ENCODE results near the gene IER5. TPM values are rescaled to one million over a fixed set of nuclear protein-coding genes. Genes with fewer than 3 reads are reported as not detected.

Gene IER5
- total and polyA plus RNA-seq, 2 of the 13 experiments (the other 11 are each of a cell fraction or from before 2014, with no cell fraction given), result 2.5 to 3.5 TPM

DNA sequence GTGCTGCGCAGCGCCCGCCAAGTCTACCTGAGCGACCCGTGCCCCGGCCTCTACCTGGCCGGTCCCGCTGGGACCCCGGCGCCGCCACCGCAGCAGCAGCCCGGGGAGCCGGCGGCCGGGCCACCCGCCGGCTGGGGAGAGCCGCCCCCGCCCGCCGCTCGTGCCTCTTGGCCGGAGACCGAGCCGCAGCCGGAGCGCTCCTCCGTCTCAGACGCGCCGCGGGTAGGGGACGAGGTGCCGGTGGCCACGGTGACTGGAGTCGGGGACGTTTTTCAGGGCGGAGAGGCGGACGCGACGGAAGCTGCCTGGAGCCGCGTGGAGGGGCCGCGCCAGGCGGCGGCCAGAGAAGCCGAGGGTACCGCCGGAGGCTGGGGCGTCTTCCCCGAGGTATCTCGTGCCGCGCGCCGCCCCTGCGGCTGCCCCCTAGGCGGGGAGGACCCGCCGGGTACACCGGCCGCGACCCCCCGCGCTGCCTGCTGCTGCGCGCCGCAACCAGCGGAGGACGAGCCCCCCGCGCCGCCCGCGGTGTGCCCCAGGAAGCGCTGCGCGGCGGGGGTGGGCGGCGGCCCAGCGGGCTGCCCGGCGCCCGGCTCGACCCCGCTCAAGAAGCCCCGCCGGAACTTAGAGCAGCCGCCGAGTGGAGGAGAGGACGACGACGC is 646 bp downstream of the IER5 start:
- Histone ChIP-seq H3K4me2 (ENCODE audit: low read depth, low read length) (peak overlapping the region; percentile 91), H3K9ac (ENCODE audit: insufficient read depth, low read depth, low read length) (peak overlapping the region; percentile 72), H3K79me2 (ENCODE audit: insufficient read depth, low read length) (peaks cover 30% of the 10 kb centered on the region), H3K27me3 (ENCODE audit: control insufficient read depth in 1 of 2, insufficient read depth in 2 of 2, low read length in 2 of 2) (no peaks in the 10 kb centered on the region; a peak in 2 of 5 replicates), H2AFZ (ENCODE audit: low read length) (no peak overlapping the region), H3K36me3 (replicated peaks in 1 of 2; ENCODE audit: control insufficient read depth in 1 of 2, insufficient read depth in 2 of 2, low read length in 2 of 2) (no peaks in the 10 kb centered on the region), H3K4me3 (replicated peaks in 1 of 3; ENCODE audit: insufficient read depth in 1 of 3, low read depth in 2 of 3, low read length in 3 of 3) (peak overlapping the region; percentile 68 to 88 (median 79)), H3K4me1 (ENCODE audit: insufficient read depth, low read length) (peaks cover 60% of the 10 kb centered on the region), H3K9me3 (ENCODE audit: low read length) (no peaks in the 10 kb centered on the region), H4K20me1 (ENCODE audit: insufficient read depth, low read length) (peaks cover 8% of the 10 kb centered on the region), H3K27ac (ENCODE audit: extremely low read length, insufficient read depth, low read length) (peak overlapping the region; percentile 39)
- ChIA-PET POLR2A (interaction anchor here (0.6 to 5.3 kb wide), 23 partner anchors 9 to 207 kb away, joined by 3 to 57 read pairs (median 5); partner anchors contain the start of gene MR1), CTCF (ENCODE audit: low intra/inter-chr PET ratio, low total read pairs) (no interaction called here)
- in situ Hi-C loops (cut with HindIII; ENCODE audit: extremely low pct_ligation_motif_present, low pct_unique_long_range_greater_than_20kb), result loop anchor here (5.0 kb wide), 1 partner anchor 53 kb away; no protein-coding TSS in a partner anchor
- intact Hi-C loops (cut with micrococcal nuclease; ENCODE audit: unreplicated experiment), result loop anchor here (2.0 to 5.0 kb wide), 3 partner anchors 16 to 67 kb away; partner anchors contain the start of gene STX6
- FAIRE-seq (no peak), ATAC-seq (peak; percentile 5), DNase-seq (ENCODE audit: low spot score) (no peak)
- WGBS (ENCODE audit: low lambda C conversion rate), result 0% methylated on average over 24 of the region's 97 CpGs
- no TSS peak for BruUV-seq (replicated peaks)
- TF ChIP-seq NR2F2 (IDR thresholded peaks at IDR 0.05; ENCODE audit: borderline replicate concordance, low read depth) (no peak), ZNF761 (CRISPR knock-in tag; conservative IDR thresholded peaks at IDR 0.05) (0 out of 2 replicates have a peak, but pooled peaks have one; percentile 11), RBFOX2 (IDR thresholded peaks at IDR 0.05; ENCODE audit: low read depth, low read length) (peak; percentile 54), TCF12 (IDR thresholded peaks at IDR 0.05) (no peak), TCF12 (CRISPR knock-in tag; IDR thresholded peaks at IDR 0.05) (0 out of 2 replicates have a peak, but pooled peaks have one; percentile 19), YY1 (IDR thresholded peaks at IDR 0.05; ENCODE audit: insufficient read depth, insufficient replicate concordance, low read depth, low read length) (no peak), ZNF446 (CRISPR knock-in tag; IDR thresholded peaks at IDR 0.05) (0 out of 2 replicates have a peak, but pooled peaks have one; percentile 17), CREB1 (IDR thresholded peaks at IDR 0.05) (no peak), CREB1 (CRISPR knock-in tag; IDR thresholded peaks at IDR 0.05) (no peak), NR2C2 (CRISPR knock-in tag; IDR thresholded peaks at IDR 0.05; ENCODE audit: borderline replicate concordance) (0 out of 2 replicates have a peak, but pooled peaks have one; percentile 10), ZNF484 (CRISPR knock-in tag; IDR thresholded peaks at IDR 0.05; ENCODE audit: borderline replicate concordance, low read depth) (no peak), MTA3 (CRISPR knock-in tag; IDR thresholded peaks at IDR 0.05) (no peak), CREM (IDR thresholded peaks at IDR 0.05) (no peak), CREM (CRISPR knock-in tag; IDR thresholded peaks at IDR 0.05) (no peak), JDP2 (CRISPR knock-in tag; IDR thresholded peaks at IDR 0.05; ENCODE audit: borderline replicate concordance) (no peak), ASH2L (IDR thresholded peaks at IDR 0.05; ENCODE audit: insufficient read length, low read depth, low read length) (peak; percentile 7), RAD21 (CRISPR knock-in tag; IDR thresholded peaks at IDR 0.05) (peak; percentile 20; the same call in 1 of the 2 replicates), WIZ (CRISPR knock-in tag; IDR thresholded peaks at IDR 0.05) (no peak), ZNF558 (CRISPR knock-in tag; IDR thresholded peaks at IDR 0.05; ENCODE audit: borderline replicate concordance) (0 out of 2 replicates have a peak, but pooled peaks have one; percentile 3), ZC3H13 (CRISPR knock-in tag; IDR thresholded peaks at IDR 0.05) (no peak), SKI (IDR thresholded peaks at IDR 0.05; ENCODE audit: partially characterized antibody) (peak; percentile 12), CBFB (CRISPR knock-in tag; IDR thresholded peaks at IDR 0.05) (0 out of 2 replicates have a peak, but pooled peaks have one; percentile 2)
- TF ChIP-seq, protein P1, sequence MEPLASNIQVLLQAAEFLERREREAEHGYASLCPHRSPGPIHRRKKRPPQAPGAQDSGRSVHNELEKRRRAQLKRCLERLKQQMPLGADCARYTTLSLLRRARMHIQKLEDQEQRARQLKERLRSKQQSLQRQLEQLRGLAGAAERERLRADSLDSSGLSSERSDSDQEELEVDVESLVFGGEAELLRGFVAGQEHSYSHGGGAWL (CRISPR knock-in tag; IDR thresholded peaks at IDR 0.05), result no peak
- TF ChIP-seq, protein P2, sequence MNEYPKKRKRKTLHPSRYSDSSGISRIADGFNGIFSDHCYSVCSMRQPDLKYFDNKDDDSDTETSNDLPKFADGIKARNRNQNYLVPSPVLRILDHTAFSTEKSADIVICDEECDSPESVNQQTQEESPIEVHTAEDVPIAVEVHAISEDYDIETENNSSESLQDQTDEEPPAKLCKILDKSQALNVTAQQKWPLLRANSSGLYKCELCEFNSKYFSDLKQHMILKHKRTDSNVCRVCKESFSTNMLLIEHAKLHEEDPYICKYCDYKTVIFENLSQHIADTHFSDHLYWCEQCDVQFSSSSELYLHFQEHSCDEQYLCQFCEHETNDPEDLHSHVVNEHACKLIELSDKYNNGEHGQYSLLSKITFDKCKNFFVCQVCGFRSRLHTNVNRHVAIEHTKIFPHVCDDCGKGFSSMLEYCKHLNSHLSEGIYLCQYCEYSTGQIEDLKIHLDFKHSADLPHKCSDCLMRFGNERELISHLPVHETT (CRISPR knock-in tag; conservative IDR thresholded peaks at IDR 0.05), result no peak
